Hypothalamus (tissue), 51 donors: ENCODE results near the gene TFB2M.
"Not testable (repeated sequence)": the region's sequence is repeated elsewhere in the genome, so short reads cannot be mapped to it uniquely, and the experiment has no call there.

ENCODE experiments used
- DNase-seq, 51 donors: peaks; one replicate each; lab custom pipeline; 2025; lab: John Stamatoyannopoulos, UW

The TFB2M gene, protein sequence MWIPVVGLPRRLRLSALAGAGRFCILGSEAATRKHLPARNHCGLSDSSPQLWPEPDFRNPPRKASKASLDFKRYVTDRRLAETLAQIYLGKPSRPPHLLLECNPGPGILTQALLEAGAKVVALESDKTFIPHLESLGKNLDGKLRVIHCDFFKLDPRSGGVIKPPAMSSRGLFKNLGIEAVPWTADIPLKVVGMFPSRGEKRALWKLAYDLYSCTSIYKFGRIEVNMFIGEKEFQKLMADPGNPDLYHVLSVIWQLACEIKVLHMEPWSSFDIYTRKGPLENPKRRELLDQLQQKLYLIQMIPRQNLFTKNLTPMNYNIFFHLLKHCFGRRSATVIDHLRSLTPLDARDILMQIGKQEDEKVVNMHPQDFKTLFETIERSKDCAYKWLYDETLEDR

DNA sequence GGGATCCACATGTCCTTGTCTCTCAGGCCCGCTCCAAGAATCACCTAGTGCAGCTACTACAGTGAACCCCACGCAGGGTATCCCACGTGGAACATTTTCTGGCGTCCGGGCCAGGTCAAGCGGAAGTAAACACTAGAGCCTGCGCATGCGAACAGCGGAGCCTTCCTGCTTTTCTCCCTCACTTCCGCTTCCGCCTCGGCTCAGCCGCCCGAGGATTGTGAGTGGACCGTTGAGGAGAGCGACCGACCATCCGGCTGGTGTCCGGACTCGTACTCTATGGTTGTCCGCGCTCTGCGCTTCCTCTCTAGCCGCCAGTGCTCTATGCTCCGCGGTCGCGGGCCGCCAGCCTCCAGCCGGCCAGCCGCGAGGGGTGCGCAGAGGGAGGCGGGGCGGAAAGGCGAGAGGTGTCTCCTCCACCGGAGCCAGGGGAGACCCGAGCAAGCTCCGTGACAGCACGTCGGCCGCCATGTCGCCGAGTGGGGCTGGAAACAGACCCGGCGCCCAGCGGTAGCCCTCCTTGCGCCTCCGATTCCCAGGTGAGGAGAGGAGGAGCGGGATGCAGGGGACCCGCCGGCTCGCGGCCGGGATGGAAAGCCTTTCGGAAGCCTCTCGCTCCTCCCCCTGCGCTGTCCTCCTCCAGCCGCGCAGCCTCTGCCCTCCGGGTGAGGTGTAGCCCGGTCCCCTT lies at the start of gene TFB2M, which contains the start of gene CNST:
TFB2M (minus strand) TSS at position 134 of the 685 bp plus-strand sequence; CDS start at position 11, 123 bp downstream.
CNST (plus strand) TSS at position 329 of the 685 bp plus-strand sequence. CDS start 25,107 bp downstream, outside the sequence.
- peak; percentile 79 to 99 (median 96) for DNase-seq

DNA sequence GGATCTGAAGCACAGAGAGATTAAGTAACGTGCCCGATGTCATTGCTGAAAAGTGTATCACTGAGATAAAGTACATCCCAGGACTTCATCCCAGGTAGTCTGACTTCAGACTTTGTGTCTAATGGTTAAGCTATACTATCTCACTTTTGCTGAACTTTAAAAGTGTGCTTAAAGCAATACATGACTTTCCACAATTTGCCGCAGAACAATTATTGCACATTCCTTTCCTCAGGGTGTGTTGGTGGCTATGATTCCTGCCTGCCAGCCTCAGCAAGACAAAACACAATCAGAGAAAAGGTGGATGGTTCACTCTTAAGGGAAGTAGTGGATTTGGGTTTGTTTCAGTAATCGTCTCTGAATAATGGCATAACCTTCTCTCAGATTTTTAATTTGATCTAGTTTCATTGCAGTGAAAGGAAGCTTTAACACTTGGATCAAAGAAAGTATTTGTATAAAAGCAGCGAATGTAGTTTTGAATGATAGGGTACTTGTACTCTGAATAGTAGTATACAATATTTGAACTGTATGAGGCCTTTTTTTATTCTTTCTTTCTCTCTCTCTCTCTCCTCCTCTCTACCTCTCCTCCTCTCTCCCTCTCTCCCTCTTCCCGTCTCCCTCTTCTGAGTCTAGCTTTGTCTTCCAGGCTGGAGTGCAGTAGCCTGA lies 47.2 kb upstream of the TFB2M start:
- no peak for DNase-seq

DNA sequence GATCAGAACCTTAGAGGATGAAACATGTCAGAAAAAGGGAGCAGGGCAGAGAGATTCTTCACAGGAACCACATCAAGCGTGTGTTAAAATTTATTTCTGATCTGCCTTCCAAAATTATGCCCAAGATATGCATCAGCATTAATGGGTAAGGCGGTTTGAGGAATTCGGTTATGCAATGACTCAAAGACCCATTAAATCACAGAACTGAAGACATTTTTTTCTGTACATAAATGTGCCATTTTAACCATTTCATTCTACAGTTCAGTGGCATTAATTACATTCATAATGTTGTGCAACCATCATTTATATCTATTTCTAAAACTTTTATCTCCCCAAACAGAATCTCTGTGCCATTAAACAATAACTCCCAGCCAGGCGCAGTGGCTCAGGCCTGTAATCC lies 43.6 kb upstream of the TFB2M start:
- no peak for DNase-seq

DNA sequence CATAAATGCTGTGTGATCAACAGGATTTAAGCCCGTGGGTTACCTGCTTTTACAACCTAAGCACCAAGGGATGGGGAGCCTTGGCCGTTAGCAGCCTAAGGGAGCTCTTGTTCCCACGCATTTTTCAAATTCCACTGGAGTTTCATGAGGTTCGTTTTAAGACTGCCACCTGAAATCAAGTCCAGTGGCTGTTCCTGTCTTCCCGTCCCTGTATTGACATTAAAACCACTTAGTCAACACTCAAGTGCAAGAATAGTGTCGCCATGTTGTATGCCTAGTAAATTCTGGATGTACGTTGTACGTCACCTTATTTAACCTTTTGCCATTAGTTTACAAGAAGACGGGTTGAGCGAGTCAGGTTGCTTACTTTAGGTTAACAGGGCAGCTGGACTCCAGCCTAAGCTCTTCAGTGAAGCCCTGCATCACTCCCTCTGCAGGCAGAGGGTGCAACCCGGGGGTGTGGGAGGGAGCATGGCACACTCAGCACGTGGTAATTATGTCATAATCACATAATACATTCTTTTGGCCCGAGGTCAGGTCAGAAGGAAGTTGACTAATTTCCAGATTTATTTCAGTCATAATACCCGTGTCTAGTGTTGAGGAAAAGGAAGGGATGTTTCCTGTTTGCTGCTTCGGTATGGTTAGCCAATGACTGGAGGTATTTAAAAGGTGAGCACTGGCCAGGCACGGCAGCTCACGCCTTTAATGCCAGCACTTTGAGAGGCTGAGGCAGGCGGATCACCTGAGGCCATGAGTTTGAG lies 42.7 kb upstream of the TFB2M start:
- no peak for DNase-seq

DNA sequence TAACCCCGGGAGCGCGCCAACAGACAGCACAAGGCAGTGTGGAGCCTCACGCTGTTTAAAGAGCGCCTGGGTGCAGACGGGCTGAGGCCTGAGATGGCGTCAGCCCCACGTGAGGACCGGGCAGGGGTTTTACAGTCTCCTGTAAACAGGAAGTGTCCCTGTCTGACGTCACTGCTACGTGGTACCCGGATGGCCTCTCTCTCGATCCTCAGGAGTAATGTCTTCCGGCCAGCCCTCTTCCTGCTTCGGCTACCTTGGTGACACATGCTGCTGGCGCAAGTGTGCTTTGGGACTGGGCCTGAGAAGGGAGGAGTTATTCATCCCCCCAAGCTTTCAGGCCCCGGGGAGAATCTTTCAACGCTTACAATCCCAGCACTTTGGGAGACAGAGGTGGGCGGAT lies 41.4 kb upstream of the TFB2M start:
- DNase-seq = no peak

DNA sequence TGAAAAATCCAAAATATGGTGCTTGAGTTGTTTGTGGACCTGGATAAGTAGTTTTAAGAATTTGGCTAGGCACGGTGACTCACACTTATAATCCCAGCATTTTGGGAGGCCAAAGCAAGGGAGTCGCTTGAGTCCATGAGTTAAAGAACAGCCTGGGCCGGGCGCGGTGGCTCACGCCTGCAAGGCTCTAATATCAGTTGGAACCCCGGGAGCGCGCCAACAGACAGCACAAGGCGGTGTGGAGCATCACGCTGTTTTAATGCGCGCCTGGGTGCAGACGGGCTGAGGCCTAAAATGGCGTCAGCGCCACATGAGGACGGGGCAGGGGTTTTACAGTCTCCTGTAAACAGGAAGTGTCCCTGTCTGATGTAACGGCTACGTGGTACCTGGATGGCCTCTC lies 39.2 kb upstream of the TFB2M start:
- not testable (repeated sequence) for DNase-seq

DNA sequence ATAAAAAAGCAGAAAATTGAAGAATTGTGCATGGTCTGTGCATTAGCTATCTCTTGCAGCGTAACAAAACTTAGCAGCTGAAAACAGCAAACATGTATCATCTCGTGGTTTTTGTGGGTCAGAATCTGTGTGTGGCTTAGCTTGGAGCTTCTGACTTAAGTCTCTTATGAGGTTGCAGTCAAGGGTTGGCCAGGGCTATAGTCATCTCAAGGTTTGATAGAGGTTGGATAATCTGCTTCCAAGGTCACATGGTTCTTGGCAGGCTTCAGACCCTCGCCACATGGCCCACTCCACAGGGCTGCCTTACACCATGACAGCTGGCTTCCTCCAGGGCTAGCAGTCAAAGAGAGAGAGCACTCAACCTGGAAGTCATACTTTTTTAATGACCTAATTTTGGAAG lies 36.1 kb upstream of the TFB2M start:
- no peak for DNase-seq

DNA sequence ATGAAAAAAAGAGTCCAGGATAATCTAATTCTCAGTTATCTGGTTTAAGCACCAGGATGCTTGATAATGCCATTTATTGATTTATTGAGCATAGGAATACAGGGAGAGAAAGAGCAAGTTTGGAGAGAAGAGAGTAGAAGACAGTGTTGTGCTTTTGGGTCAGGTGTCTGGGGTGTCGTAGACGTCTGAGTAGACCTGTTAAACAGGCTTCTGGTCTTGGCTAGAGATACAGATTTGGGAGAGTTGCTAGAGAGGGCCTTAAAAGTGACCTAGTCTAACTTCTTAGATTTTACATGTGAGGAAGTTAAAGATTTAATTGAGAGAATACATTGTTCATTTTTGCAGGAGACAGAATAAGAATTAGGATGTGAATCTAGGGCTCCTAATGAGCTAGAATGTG lies 34.5 kb upstream of the TFB2M start:
- DNase-seq = no peak

DNA sequence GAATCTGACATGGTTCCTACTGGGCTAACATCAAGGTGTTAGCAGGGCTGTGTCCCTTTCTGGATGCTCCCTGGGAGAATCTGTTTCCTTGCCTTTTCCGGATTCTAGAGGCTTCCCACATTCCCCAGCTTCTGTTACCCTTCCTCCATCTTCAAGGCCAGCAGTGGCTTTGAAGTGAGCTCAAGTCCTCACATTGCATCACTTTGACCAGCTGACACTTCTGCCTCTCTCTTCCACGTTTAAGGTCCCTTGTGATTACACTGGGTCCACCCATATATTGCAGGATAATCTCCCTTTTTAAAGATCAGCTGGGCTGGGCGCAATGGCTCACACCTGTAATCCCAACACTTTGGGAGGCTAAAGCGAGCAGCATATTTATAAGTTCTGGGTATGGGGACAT lies 33.3 kb upstream of the TFB2M start:
- no peak for DNase-seq

DNA sequence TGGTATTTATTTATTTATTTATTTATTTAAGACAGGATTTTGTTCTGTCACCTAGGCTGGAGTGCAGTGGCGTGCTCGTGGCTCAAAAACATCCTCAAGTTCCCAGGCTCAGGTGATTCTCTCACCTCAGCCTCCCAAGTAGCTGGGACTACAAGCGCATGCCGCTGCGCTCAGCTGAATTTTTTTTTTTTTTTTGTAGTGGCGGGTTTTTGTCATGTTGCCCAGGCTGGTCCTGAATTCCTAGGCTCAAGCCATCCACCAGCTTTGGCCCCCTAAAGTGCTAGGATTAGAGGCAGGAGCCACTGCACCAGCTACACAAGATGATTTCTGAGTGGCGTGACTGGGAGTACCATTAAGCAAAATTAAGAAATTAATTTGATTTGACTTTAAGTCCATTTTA lies 31.9 kb upstream of the TFB2M start:
- DNase-seq = no peak

DNA sequence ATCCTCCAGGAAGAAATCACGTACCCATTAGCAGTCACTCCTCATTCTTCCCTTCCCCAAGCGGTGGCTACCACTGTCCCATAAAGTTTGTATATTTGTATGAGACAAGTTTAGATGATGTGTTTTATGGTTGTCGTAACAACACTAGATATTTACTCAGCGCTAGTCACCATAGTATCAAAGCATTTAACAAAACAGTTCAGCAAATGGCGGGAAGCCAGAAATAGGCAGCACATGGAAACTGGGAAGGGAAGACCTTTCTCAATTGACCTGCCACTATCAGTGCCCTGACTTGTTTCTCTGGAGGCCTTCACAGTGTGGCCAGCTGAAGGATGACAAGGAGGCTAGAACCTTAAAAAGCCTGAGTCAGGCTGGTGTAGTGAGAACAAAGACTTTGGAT lies 31.3 kb upstream of the TFB2M start:
- no peak for DNase-seq

DNA sequence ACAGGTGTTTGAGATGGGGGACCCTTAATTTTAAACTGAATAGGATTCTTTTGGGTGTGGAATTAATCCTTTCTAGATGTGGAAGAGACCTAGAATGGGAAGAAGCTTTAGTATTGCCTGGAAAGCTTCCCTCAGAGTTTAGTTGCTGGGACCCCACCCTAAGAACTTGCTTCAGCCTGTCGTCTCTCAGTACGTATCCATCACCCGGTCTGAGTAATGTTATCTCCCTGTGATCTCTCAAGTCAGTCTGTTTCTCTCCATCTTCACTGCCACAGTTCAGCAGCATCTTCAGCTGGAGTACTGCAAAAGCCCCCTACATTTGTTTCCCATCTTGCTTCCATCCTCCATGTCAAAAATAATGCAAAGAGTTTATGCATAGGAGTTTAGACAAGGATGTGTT lies 29.1 kb upstream of the TFB2M start:
- no peak for DNase-seq

DNA sequence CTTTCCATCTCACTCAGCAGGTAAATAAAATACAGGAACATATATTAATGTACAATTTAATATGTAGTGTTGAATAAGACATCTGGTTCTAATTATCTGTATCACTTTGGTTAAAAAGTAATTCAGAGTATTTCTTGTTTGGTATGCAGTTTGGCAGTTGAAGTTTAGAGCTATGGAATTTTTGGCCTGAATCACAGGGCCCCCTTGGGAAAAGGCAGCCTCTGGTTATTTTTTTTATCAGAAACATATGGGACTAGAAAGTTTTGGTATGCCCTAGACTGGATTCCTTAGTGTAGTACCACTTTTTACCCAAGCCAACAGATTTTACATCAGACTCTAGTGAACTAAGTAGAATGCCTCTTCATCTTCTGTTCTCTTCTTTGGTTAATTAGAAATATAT lies 26.6 kb upstream of the TFB2M start:
- DNase-seq = no peak

DNA sequence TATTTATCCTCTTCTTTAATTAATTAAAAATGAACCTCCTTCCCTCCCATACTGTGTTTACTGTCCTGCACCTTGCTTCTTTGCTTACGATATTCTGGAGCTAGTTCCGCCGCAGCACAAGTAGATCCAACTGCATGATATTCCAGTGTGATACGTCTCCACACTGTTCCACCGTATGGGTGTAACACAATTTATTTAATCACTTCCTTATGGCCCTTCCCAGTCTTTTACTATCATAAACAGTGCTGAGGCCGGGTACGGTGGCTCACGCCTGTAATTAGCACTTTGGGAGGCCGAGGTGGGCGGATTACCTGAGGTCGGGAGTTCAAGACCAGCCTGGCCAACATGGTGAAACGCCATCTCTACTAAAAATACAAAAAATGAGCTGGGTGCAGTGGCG lies 25.9 kb upstream of the TFB2M start:
- DNase-seq = no peak

DNA sequence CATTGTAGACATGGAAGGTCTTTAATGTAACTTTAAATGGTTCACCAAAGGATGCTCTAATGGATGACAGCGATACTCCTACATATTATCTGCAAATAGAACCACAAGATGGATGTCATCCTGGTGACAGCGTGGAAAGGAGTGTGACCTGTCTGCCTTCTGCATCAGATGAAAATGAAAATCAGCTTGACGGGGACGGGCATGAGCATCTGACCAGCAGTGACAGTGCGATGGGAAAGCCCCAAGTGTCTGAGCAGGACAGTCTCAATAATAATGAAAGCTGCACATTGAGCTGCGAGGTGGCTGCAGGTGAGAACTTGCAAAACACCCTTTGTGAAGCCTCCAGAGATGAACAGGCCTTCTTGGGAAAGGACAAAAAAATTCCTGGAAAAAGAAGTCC lies 25.4 kb upstream of the TFB2M start:
- no peak for DNase-seq

DNA sequence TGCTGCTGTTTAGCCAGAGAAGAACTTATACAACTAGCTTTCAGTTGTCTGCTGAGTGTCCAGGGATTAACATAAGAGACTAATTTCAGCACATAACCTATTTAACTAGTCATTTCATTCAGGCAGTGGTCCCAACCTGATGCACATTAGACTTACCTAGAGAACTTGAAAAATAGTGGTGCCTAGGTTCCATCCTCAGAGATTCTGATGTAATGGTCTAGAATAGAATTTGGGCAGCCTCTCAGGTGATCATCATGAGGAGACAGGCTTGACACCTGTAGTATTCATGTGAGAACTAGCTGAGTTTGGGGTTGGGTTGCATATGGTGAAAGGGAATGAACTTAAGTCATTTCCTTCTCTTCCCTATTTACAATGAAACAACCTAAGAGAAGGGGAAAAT lies 25.0 kb upstream of the TFB2M start:
- DNase-seq = no peak

DNA sequence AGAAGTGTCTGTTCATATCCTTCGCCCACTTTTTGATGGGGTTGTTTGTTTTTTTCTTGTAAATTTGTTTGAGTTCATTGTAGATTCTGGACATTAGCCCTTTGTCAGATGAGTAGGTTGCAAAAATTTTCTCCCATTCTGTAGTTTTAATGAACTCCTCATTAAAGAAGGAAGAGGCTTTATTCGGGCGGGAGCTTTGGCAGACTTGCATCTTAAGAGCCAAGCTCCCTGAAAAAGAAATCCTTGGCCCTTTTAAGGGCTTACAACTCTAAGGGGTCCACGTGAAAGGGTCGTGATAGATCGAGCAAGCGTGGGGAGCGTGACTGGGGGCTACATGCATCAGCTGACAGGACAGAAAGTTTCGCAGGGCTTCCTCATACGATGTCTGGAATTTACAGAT lies 23.9 kb upstream of the TFB2M start:
- DNase-seq = not testable (repeated sequence)

DNA sequence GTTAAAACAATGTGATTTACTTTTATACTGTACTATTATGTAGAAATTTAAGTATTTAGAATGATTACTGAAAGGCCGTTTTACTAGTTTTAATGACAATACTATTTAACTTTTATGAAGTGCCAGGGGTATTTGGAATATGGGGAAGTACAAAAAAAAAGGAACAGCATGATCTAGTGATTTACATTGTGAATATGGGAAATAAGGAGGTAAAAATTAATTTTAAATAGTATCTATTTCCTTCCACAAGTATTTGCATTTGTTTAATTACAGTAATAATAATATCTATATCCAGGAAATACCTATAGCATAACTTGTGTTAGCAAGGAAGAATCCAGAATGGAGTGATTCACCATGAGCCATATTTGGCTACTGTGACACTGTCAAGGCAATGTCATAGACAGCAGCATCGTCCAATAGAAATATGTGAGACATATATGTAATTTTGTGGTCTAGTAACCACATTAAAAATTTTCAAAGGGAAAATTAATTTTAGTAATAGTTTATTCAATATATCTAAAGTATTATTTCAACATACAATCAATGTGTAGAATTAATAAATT lies 22.2 kb upstream of the TFB2M start:
- no peak for DNase-seq

DNA sequence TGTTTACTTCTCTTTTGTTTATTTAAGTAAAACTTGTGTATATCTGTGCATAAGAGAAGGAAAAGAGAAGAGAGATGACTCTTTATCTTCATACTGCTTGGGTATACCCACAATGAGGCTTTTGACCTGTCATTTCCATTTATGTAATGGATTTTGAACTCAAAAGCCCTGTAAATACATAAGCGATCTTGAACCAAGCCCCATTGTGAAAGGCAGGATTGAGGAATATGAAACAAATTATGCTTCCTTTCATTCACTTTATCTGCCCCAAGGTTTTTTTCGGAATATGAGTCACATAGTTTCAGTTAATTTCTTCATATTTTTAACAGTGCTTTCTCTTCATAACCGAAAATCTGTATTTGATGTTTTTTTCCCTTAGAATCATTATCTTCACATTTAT lies 21.5 kb upstream of the TFB2M start:
- DNase-seq = no peak

DNA sequence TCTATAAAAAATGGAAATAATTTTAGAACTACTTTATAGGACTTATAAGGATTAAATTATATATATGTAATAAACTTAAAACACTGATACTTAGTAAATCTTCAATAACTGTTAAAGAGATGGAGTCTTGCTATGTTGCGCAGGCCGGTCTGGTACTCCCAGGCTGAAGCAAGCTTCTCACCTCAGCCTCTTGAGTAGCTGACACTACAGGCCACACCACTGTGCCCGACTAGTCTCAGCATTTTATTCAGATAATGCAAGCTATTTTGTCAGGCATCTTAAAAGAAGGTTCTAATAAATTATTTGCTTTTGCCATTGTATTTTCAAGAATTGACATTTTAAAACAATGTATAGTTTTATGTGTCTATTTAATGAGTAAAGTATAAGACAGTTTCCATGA lies 21.0 kb upstream of the TFB2M start:
- no peak for DNase-seq
